ENCODE results near the gene IL37. TPM values are rescaled to one million over a fixed set of nuclear protein-coding genes. Genes with fewer than 3 reads are reported as not detected.

The IL37 gene
- total and polyA plus RNA-seq, 2 of the 13 experiments (the other 11 are each of a cell fraction or from before 2014, with no cell fraction given): not detected

GRCh38 chr2:112916625-112917247 lies 5.8 kb downstream of the IL37 start:
- no peak for ATAC-seq
- no peaks in the 10 kb centered on the region for H3K4me1 ChIP-seq (ENCODE audit: insufficient read depth, low read length)
- 10% methylated on average over 4 of the region's 4 CpGs for WGBS (ENCODE audit: low lambda C conversion rate)
- FAIRE-seq: no peak
- no peak for DNase-seq (ENCODE audit: low spot score)
- no peak overlapping the region for H3K9ac ChIP-seq (ENCODE audit: insufficient read depth, low read depth, low read length)
- POLR2A ChIA-PET: no interaction called here
- 0 out of 2 replicates have a peak, but pooled peaks cover 7% of the 10 kb centered on the region for H3K9me3 ChIP-seq (ENCODE audit: low read length)
- H3K27me3 ChIP-seq (ENCODE audit: control insufficient read depth in 1 of 2, insufficient read depth in 2 of 2, low read length in 2 of 2): peaks cover 0 to 40% of the 10 kb centered on the region in 2 experiments; a peak in 3 of 5 replicates
- CTCF ChIA-PET (ENCODE audit: low intra/inter-chr PET ratio, low total read pairs): no interaction called here
- H3K36me3 ChIP-seq (replicated peaks in 1 of 2; ENCODE audit: control insufficient read depth in 1 of 2, insufficient read depth in 2 of 2, low read length in 2 of 2): no peaks in the 10 kb centered on the region
- no peak overlapping the region for H3K4me2 ChIP-seq (ENCODE audit: low read depth, low read length)
- no peak overlapping the region for H3K27ac ChIP-seq (ENCODE audit: extremely low read length, insufficient read depth, low read length)
- no TSS peak for BruUV-seq (replicated peaks)
- in situ Hi-C loops (cut with HindIII; ENCODE audit: extremely low pct_ligation_motif_present, low pct_unique_long_range_greater_than_20kb): no loop called here
- no peak overlapping the region for H3K4me3 ChIP-seq (replicated peaks in 1 of 3; ENCODE audit: insufficient read depth in 1 of 3, low read depth in 2 of 3, low read length in 3 of 3)
- TF ChIP-seq REXO4 (CRISPR knock-in tag; IDR thresholded peaks at IDR 0.05; ENCODE audit: borderline replicate concordance) (no peak), GPN1 (CRISPR knock-in tag; IDR thresholded peaks at IDR 0.05; ENCODE audit: borderline replicate concordance) (no peak), KDM1A (CRISPR knock-in tag; IDR thresholded peaks at IDR 0.05) (no peak), HOXA7 (CRISPR knock-in tag; IDR thresholded peaks at IDR 0.05) (no peak), MXD4 (CRISPR knock-in tag; IDR thresholded peaks at IDR 0.05) (no peak), ZBTB34 (CRISPR knock-in tag; IDR thresholded peaks at IDR 0.05) (no peak), ZNF331 (CRISPR knock-in tag; IDR thresholded peaks at IDR 0.05) (no peak), HNRNPLL (IDR thresholded peaks at IDR 0.05; ENCODE audit: low read depth, low read length, poor library complexity, severe bottlenecking) (no peak)
- TF ChIP-seq, protein P1, sequence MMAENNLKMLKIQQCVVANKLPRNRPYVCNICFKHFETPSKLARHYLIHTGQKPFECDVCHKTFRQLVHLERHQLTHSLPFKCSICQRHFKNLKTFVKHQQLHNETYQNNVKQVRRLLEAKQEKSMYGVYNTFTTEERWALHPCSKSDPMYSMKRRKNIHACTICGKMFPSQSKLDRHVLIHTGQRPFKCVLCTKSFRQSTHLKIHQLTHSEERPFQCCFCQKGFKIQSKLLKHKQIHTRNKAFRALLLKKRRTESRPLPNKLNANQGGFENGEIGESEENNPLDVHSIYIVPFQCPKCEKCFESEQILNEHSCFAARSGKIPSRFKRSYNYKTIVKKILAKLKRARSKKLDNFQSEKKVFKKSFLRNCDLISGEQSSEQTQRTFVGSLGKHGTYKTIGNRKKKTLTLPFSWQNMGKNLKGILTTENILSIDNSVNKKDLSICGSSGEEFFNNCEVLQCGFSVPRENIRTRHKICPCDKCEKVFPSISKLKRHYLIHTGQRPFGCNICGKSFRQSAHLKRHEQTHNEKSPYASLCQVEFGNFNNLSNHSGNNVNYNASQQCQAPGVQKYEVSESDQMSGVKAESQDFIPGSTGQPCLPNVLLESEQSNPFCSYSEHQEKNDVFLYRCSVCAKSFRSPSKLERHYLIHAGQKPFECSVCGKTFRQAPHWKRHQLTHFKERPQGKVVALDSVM (CRISPR knock-in tag; IDR thresholded peaks at IDR 0.05): no peak
- TF ChIP-seq, protein P2, sequence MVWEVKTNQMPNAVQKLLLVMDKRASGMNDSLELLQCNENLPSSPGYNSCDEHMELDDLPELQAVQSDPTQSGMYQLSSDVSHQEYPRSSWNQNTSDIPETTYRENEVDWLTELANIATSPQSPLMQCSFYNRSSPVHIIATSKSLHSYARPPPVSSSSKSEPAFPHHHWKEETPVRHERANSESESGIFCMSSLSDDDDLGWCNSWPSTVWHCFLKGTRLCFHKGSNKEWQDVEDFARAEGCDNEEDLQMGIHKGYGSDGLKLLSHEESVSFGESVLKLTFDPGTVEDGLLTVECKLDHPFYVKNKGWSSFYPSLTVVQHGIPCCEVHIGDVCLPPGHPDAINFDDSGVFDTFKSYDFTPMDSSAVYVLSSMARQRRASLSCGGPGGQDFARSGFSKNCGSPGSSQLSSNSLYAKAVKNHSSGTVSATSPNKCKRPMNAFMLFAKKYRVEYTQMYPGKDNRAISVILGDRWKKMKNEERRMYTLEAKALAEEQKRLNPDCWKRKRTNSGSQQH (CRISPR knock-in tag; IDR thresholded peaks at IDR 0.05; ENCODE audit: low read depth): no peak
- H3K79me2 ChIP-seq (ENCODE audit: insufficient read depth, low read length): no peaks in the 10 kb centered on the region
- H2AFZ ChIP-seq (ENCODE audit: low read length): no peak overlapping the region
- no peaks in the 10 kb centered on the region for H4K20me1 ChIP-seq (ENCODE audit: insufficient read depth, low read length)
- intact Hi-C loops (cut with micrococcal nuclease; ENCODE audit: unreplicated experiment): no loop called here

Measured in HepG2 (cell line).